Measurements from ENCODE around the gene MUC7.
A peak's percentile ranks its signal among the peaks of the same experiment; 100 is the strongest.
"Not testable (repeated sequence)": the region's sequence is repeated elsewhere in the genome, so short reads cannot be mapped to it uniquely, and the experiment has no call there.

Gene MUC7

GRCh38 chr4:70471897-70472296 is at the start of gene MUC7:
MUC7 (plus strand) TSS chr4:70472197; CDS start chr4:70474022, 1,825 bp downstream.
- DNase-seq (ENCODE audit: low spot score), result no peak
- no peak for FAIRE-seq

- DNase-seq (ENCODE audit: low spot score), result no peak
- no peak for FAIRE-seq
These were observed 46.7 kb upstream of the MUC7 start for GRCh38 chr4:70425306-70425705.

GRCh38 chr4:70426789-70427188 is 45.2 kb upstream of the MUC7 start:
- no peak for DNase-seq (ENCODE audit: low spot score)
- no peak for FAIRE-seq

- FAIRE-seq (no peak), DNase-seq (ENCODE audit: low spot score) (no peak)
These were observed 34.8 kb upstream of the MUC7 start for GRCh38 chr4:70437197-70437596.

GRCh38 chr4:70442474-70442873 is 29.5 kb upstream of the MUC7 start:
- DNase-seq (ENCODE audit: low spot score), result no peak

GRCh38 chr4:70443329-70443728 is 28.7 kb upstream of the MUC7 start:
- no peak for FAIRE-seq
- DNase-seq (ENCODE audit: low spot score), result no peak

More at GRCh38 chr4:70442474-70442873, 29.5 kb upstream of the MUC7 start:
- no peak for FAIRE-seq

- DNase-seq (ENCODE audit: low spot score) (no peak), FAIRE-seq (no peak)
These were observed 22.8 kb upstream of the MUC7 start for GRCh38 chr4:70449220-70449619.

GRCh38 chr4:70452946-70453345 is 19.1 kb upstream of the MUC7 start:
- FAIRE-seq (no peak), DNase-seq (ENCODE audit: low spot score) (no peak)

GRCh38 chr4:70463335-70463734 is 8.7 kb upstream of the MUC7 start:
- no peak for FAIRE-seq

GRCh38 chr4:70473679-70474078 is 1.7 kb downstream of the MUC7 start:
- FAIRE-seq, result no peak
- no peak for DNase-seq (ENCODE audit: low spot score)

More at GRCh38 chr4:70463335-70463734, 8.7 kb upstream of the MUC7 start:
- DNase-seq (ENCODE audit: low spot score), result no peak

- DNase-seq (ENCODE audit: low spot score) (no peak), FAIRE-seq (no peak)
These were observed 16.8 kb downstream of the MUC7 start for GRCh38 chr4:70488748-70489147.

- FAIRE-seq, result no peak
These were observed 24.2 kb downstream of the MUC7 start for GRCh38 chr4:70496231-70496630.

GRCh38 chr4:70501838-70502237 is 29.8 kb downstream of the MUC7 start:
- not testable (repeated sequence) for FAIRE-seq; DNase-seq (ENCODE audit: low spot score)

More at GRCh38 chr4:70496231-70496630, 24.2 kb downstream of the MUC7 start:
- DNase-seq (ENCODE audit: low spot score), result no peak

GRCh38 chr4:70504733-70505132 is 32.7 kb downstream of the MUC7 start:
- DNase-seq (ENCODE audit: low spot score) (no peak), FAIRE-seq (no peak)

- DNase-seq (ENCODE audit: low spot score) (peak; percentile 57), FAIRE-seq (peak; percentile 35)
These were observed 33.3 kb downstream of the MUC7 start for GRCh38 chr4:70505151-70505748.

GRCh38 chr4:70508801-70509200 is 36.8 kb downstream of the MUC7 start:
- FAIRE-seq, result no peak
- DNase-seq (ENCODE audit: low spot score), result no peak

- DNase-seq (ENCODE audit: low spot score) (no peak), FAIRE-seq (no peak)
These were observed 39.4 kb downstream of the MUC7 start for GRCh38 chr4:70511365-70511764.

- no peak for FAIRE-seq
- DNase-seq (ENCODE audit: low spot score), result peak; percentile 32
These were observed 43.6 kb downstream of the MUC7 start for GRCh38 chr4:70515367-70516250.

GRCh38 chr4:70518269-70518668 is 46.3 kb downstream of the MUC7 start, which contains the start of gene AMTN:
AMTN (plus strand) TSS chr4:70518569; CDS start chr4:70518778, 209 bp downstream.
- DNase-seq (ENCODE audit: low spot score) (no peak), FAIRE-seq (no peak)

GRCh38 chr4:70518716-70519115 is 46.7 kb downstream of the MUC7 start:
- peak; percentile 81 for FAIRE-seq
- DNase-seq (ENCODE audit: low spot score), result no peak

- no peak for DNase-seq (ENCODE audit: low spot score)
- no peak for FAIRE-seq
These were observed 50.6 kb downstream of the MUC7 start for GRCh38 chr4:70522626-70523025.

GRCh38 chr4:70530997-70531396 is 59.0 kb downstream of the MUC7 start:
- DNase-seq (ENCODE audit: low spot score), result no peak
- FAIRE-seq, result no peak

Measured in urothelium cell line (cell line).